IMR-90 (cell line): Measurements from ENCODE around the gene TRIM71. TPM values are rescaled to one million over a fixed set of nuclear protein-coding genes. Genes with fewer than 3 reads are reported as not detected.

ENCODE experiments used
- ATAC-seq: fragments of 200-7000 bp; cut with Tn5 transposase; 2 replicates; pipeline ENCODE4 v1.9.1; 2020; ENCODE audit warnings: low read depth, mild to moderate bottlenecking, moderate library complexity
- BruUV-seq: library from RNA; stranded (reverse); fragments of 400-500 nt; replicated peaks from 2 replicates; lab custom pipeline; 2021; lab: Mats Ljungman, UMichigan
- CTCF ChIA-PET: fragments of 300-600 bp; formaldehyde crosslinking; extraction: SDS; loops from one replicate; lab custom pipeline; 2021; ENCODE audit warnings: antibody characterized with exemption; lab: Yijun Ruan, JAX
- POLR2A ChIA-PET: fragments of 300-600 bp; sonication (Branson Sonifier 250); formaldehyde crosslinking; loops from one replicate; lab custom pipeline; 2022; ENCODE audit warnings: antibody characterized with exemption; ENCODE audit not compliant: unreplicated experiment; lab: Charles Lee
- DNase-seq: peaks from one replicate; pipeline ENCODE4 v3.0.0; 2013
- H2AFZ ChIP-seq: replicated peaks from 2 replicates; pipeline ENCODE3; 2013; ENCODE audit warnings: low read length, mild to moderate bottlenecking; ENCODE audit not compliant: poor library complexity
- H2AK5ac ChIP-seq: 2 replicates; pipeline ENCODE4 v1.6.1; 2013; ENCODE audit warnings: low read depth, low read length, inconsistent platforms
- H2AK9ac ChIP-seq: replicated peaks from 2 replicates; pipeline ENCODE3; 2013; ENCODE audit warnings: mild to moderate bottlenecking, low read depth, low read length, moderate library complexity; ENCODE audit not compliant: poor library complexity
- H2BK120ac ChIP-seq: 2 replicates; pipeline ENCODE4 v1.6.1; 2013; ENCODE audit warnings: low read depth, low read length, inconsistent platforms
- H2BK15ac ChIP-seq: 3 replicates; pipeline ENCODE4 v1.6.1; 2013; ENCODE audit warnings: low read depth, low read length, inconsistent platforms
- H2BK20ac ChIP-seq: 2 replicates; pipeline ENCODE4 v1.6.1; 2013; ENCODE audit warnings: low read depth, mild to moderate bottlenecking, inconsistent platforms, low read length, moderate library complexity
- H2BK5ac ChIP-seq: 2 replicates; pipeline ENCODE4 v1.6.1; 2013; ENCODE audit warnings: mild to moderate bottlenecking, low read depth, low read length, inconsistent platforms; ENCODE audit not compliant: poor library complexity, severe bottlenecking
- H3K14ac ChIP-seq: replicated peaks from 2 replicates; pipeline ENCODE4 v1.6.1; 2013; ENCODE audit warnings: low read depth, low read length, inconsistent platforms
- H3K18ac ChIP-seq: 2 replicates; pipeline ENCODE4 v1.6.1; 2013; ENCODE audit warnings: low read depth, low read length, control low read depth
- H3K23ac ChIP-seq: 2 replicates; pipeline ENCODE4 v1.6.1; 2013; ENCODE audit warnings: low read depth, low read length, inconsistent platforms
- H3K27ac ChIP-seq: 2 replicates; pipeline ENCODE4 v1.5.1; 2013; ENCODE audit warnings: mild to moderate bottlenecking, control low read depth, low read length; ENCODE audit not compliant: insufficient read depth
- H3K27me3 ChIP-seq: 2 replicates; pipeline ENCODE4 v1.6.1; 2013; ENCODE audit warnings: low read length; ENCODE audit not compliant: control insufficient read depth, insufficient read depth
- H3K36me3 ChIP-seq: 2 replicates; pipeline ENCODE4 v1.6.1; 2013; ENCODE audit warnings: low read length, mixed read lengths; ENCODE audit not compliant: control insufficient read depth, insufficient read depth
- H3K4ac ChIP-seq: 2 replicates; pipeline ENCODE4 v1.6.1; 2013; ENCODE audit warnings: low read depth, low read length, inconsistent platforms
- H3K4me1 ChIP-seq: 2 replicates; pipeline ENCODE4 v1.6.1; 2013; ENCODE audit warnings: low read length, mixed read lengths; ENCODE audit not compliant: control insufficient read depth, insufficient read depth
- H3K4me2 ChIP-seq: 2 replicates; pipeline ENCODE4 v1.6.1; 2013; ENCODE audit warnings: low read depth, mild to moderate bottlenecking, control low read depth, low read length, moderate library complexity
- H3K4me3 ChIP-seq: 2 replicates; pipeline ENCODE4 v1.5.1; 2013; ENCODE audit warnings: low read depth, mild to moderate bottlenecking, control low read depth, low read length, moderate library complexity; ENCODE audit not compliant: insufficient read depth
- H3K56ac ChIP-seq: 2 replicates; pipeline ENCODE4 v1.6.1; 2013; ENCODE audit warnings: low read length, inconsistent platforms; ENCODE audit not compliant: insufficient read depth; ENCODE audit errors: extremely low read depth
- H3K79me1 ChIP-seq, 2 experiments: 2 replicates each; pipeline ENCODE4 v1.6.1; 2013; ENCODE audit warnings: low read length in 2 of 2, inconsistent platforms in 1 of 2, low read depth in 1 of 2
- H3K9ac ChIP-seq: 2 replicates; pipeline ENCODE4 v1.6.1; 2013; ENCODE audit warnings: low read depth, low read length, control low read depth
- H3K9me1 ChIP-seq: 2 replicates; pipeline ENCODE4 v1.6.1; 2013; ENCODE audit warnings: low read length, inconsistent platforms; ENCODE audit not compliant: insufficient read depth
- H3K9me3 ChIP-seq: 2 replicates; pipeline ENCODE4 v1.6.1; 2013; ENCODE audit warnings: low read length; ENCODE audit not compliant: control insufficient read depth, insufficient read depth
- H4K20me1 ChIP-seq: 2 replicates; pipeline ENCODE4 v1.6.1; 2013; ENCODE audit warnings: low read length, inconsistent platforms; ENCODE audit not compliant: insufficient read depth
- H4K5ac ChIP-seq: 2 replicates; pipeline ENCODE4 v1.6.1; 2013; ENCODE audit warnings: mild to moderate bottlenecking, low read depth, low read length, control low read depth
- H4K8ac ChIP-seq, 2 experiments: 2 replicates each; pipeline ENCODE4 v1.6.1; 2013; ENCODE audit warnings: low read depth in 2 of 2, low read length in 2 of 2, control low read depth in 1 of 2, inconsistent platforms in 1 of 2
- H4K91ac ChIP-seq: 2 replicates; pipeline ENCODE4 v1.6.1; 2013; ENCODE audit warnings: low read depth, low read length, inconsistent platforms; ENCODE audit not compliant: insufficient read depth
- FOS ChIP-seq: fragments of 150-350 bp; IDR thresholded peaks from 2 replicates; pipeline ENCODE4 v1.6.1; 2016; ENCODE audit warnings: low read depth, low read length
- WGBS, 2 experiments: methylation state at CpG; one replicate each; pipeline versions ENCODE4 v1.1.5 to v1.1.7; 2013; ENCODE audit warnings: missing lambda C conversion rate in 2 of 2; ENCODE audit not compliant: insufficient read length in 1 of 2; ENCODE audit errors: extremely low coverage in 2 of 2; 5-methylcytosine and 5-hydroxymethylcytosine counted together
- dilution Hi-C: fragments of 300-500 bp; cut with HindIII; formaldehyde crosslinking; loops from one replicate; pipeline ENCODE4 v1.14.3; 2018; ENCODE audit warnings: low sequenced_read_pairs; ENCODE audit not compliant: unreplicated experiment
- in situ Hi-C: fragments of 300-500 bp; cut with MboI; formaldehyde crosslinking; loops from 3 replicates; pipeline ENCODE4 v1.14.3; 2019; ENCODE audit warnings: low sequenced_read_pairs, inconsistent platforms, mixed read lengths
- intact Hi-C: fragments of 100-400 bp; cut with micrococcal nuclease; formaldehyde crosslinking; loops from 2 replicates; pipeline ENCODE4 v1.10.0; 2022
- polyA plus RNA-seq, 3 experiments: library from polyadenylated mRNA; depleted of rRNA; stranded (reverse); fragments of >200 nt; gene quantifications; 2 replicates each; pipeline ENCODE4 v1.2.3, GENCODE V29; 2012; ENCODE audit warnings: low replicate concordance in 1 of 3
- total RNA-seq: library from RNA; depleted of rRNA; stranded (reverse); fragments of >200 nt; gene quantifications from 2 replicates; pipeline ENCODE4 v1.2.3, GENCODE V29; 2012

The TRIM71 gene
- total and polyA plus RNA-seq, 2 of the 4 experiments (the other 2 are of a cell fraction), result not detected

GRCh38 chr3:32886296-32886695, 68.5 kb downstream of the TRIM71 start:
- Histone ChIP-seq H4K8ac (no peak overlapping the region), H2AFZ (no peak overlapping the region), H3K36me3 (no peaks in the 10 kb centered on the region), H2AK5ac (no peak overlapping the region), H2BK20ac (no peak overlapping the region), H3K27me3 (peaks cover 23% of the 10 kb centered on the region), H3K9me3 (no peaks in the 10 kb centered on the region), H3K4me1 (no peaks in the 10 kb centered on the region), H3K27ac (no peak overlapping the region), H4K91ac (no peak overlapping the region), H3K4me3 (no peak overlapping the region), H3K23ac (no peak overlapping the region), H4K5ac (no peak overlapping the region), H2AK9ac (no peak overlapping the region), H3K79me1 (no peaks in the 10 kb centered on the region), H2BK15ac (no peak overlapping the region), H3K18ac (no peak overlapping the region), H2BK5ac (no peak overlapping the region), H2BK120ac (no peak overlapping the region), H3K9ac (no peak overlapping the region), H3K4me2 (no peak overlapping the region), H3K56ac (no peak overlapping the region), H3K9me1 (no peaks in the 10 kb centered on the region), H4K20me1 (no peaks in the 10 kb centered on the region), H3K4ac (no peak overlapping the region), H3K14ac (no peak overlapping the region)
- no peak for DNase-seq
- TF ChIP-seq FOS, result no peak
- no peak for ATAC-seq
- dilution Hi-C loops, result no loop called here
- ChIA-PET POLR2A (no interaction called here), CTCF (no interaction called here)
- intact Hi-C loops, result no loop called here
- in situ Hi-C loops, result no loop called here
- no TSS peak for BruUV-seq
- no CpG with 5 or more reads among the region's 4 CpGs for WGBS, 2 experiments
